Measurements from ENCODE around the gene WWP2. TPM values are rescaled to one million over a fixed set of nuclear protein-coding genes. Genes with fewer than 3 reads are reported as not detected.
A peak's percentile ranks its signal among the peaks of the same experiment; 100 is the strongest.

The WWP2 gene
- total RNA-seq (2014; rRNA removed; shearing (Covaris generic)) (20.8 and 30.3 TPM in 2 replicates), total RNA-seq (2022) (43.4 and 45.6 TPM in 2 replicates), Bru-seq, nascent RNA (percentile 65 among the genes with signal in this experiment), BruChase-seq, experiment 1, labeled RNA remaining after a 6-hour chase (percentile 62 among the genes with signal in this experiment), BruChase-seq, experiment 2, labeled RNA remaining after a 2-hour chase (percentile 59 among the genes with signal in this experiment)
- long read RNA-seq, full-length matches to known transcripts, result 25 of 95 reads
- long read RNA-seq, partial matches to known transcripts, result 35 of 95 reads
- long read RNA-seq, other reads (novel, unspliced or antisense), result 35 of 95 reads

DNA sequence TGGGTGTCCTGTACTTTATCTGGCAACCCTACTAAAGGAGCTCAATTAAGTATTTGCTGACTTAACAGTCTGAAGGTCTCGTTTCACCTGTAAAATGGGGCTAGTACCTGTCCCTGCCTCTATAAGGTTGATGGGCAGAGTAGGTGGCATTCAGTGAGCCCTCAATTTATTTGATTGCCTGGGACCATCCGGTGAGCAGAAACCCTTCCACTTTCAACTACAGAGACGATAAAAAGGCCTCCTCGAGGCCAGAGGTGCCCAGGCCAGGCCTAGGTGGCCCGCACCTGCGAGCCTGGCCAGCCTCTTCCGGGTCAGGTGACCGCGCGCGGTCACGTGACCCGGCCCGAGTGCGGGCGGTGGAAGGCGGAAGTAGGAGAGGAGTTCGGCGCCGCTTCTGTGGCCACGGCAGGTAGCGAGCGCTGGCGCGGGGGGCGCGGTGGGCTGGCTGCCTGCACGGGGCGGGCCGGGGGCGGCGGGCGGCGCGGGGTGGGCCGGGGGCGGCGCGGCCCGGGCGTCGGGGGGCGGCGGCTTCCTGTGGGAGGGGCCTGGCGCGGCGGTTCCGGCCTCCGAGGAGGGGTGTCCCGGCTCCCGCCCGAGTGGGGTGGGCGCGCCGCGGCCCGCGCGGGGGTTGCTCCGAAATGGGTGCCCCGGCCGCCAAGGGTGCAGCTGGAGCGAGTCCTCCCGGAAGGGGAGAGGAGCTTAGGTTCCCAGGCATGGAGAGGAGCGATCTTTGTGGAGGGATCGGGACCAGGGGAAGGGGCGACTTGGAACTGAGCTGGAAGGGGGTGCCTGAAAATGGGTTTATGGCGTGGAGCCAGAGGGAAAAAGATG is at the start of gene WWP2:
WWP2 (plus strand) TSS at position 350 of the 831 bp plus-strand sequence. CDS start 24,679 bp downstream, outside the sequence.
- Histone ChIP-seq H3K4me2 (ENCODE audit: low read length) (peak within 1 kb of the TSS; percentile 85), H3K4me3 (ENCODE audit: low read depth, low read length, poor library complexity, severe bottlenecking) (peak within 1 kb of the TSS; percentile 96), H3K27ac (ENCODE audit: low read depth, low read length, poor library complexity, severe bottlenecking) (peak within 1 kb of the TSS; percentile 56), H3K9me2 (ENCODE audit: insufficient read depth, low read length) (no peaks in the 10 kb centered on the region), H3K4me1 (ENCODE audit: insufficient read depth, low read length, poor library complexity, severe bottlenecking) (peaks cover 17% of the 10 kb centered on the region), H3K36me3 (ENCODE audit: insufficient read depth, low read length) (no peaks in the 10 kb centered on the region), H3K79me2 (ENCODE audit: insufficient read depth, low read depth, low read length) (peaks cover 23% of the 10 kb centered on the region; the same call in 1 of the 2 replicates), H4K20me1 (ENCODE audit: insufficient read depth, low read length) (no peaks in the 10 kb centered on the region), H3K9me3 (ENCODE audit: low read length) (no peaks in the 10 kb centered on the region), H2AFZ (ENCODE audit: low read length) (peak within 1 kb of the TSS; percentile 93)
- intact Hi-C loops (cut with micrococcal nuclease; ENCODE audit: unreplicated experiment), result loop anchor here (10.0 kb wide), 1 partner anchor 427 kb away; the partner anchor contains the start of genes COG8, NIP7 and PDF
- TF ChIP-seq, protein P1, sequence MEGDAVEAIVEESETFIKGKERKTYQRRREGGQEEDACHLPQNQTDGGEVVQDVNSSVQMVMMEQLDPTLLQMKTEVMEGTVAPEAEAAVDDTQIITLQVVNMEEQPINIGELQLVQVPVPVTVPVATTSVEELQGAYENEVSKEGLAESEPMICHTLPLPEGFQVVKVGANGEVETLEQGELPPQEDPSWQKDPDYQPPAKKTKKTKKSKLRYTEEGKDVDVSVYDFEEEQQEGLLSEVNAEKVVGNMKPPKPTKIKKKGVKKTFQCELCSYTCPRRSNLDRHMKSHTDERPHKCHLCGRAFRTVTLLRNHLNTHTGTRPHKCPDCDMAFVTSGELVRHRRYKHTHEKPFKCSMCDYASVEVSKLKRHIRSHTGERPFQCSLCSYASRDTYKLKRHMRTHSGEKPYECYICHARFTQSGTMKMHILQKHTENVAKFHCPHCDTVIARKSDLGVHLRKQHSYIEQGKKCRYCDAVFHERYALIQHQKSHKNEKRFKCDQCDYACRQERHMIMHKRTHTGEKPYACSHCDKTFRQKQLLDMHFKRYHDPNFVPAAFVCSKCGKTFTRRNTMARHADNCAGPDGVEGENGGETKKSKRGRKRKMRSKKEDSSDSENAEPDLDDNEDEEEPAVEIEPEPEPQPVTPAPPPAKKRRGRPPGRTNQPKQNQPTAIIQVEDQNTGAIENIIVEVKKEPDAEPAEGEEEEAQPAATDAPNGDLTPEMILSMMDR (conservative IDR thresholded peaks at IDR 0.05; ENCODE audit: low read length), result no peak
- no peak for TF ChIP-seq EZH2phosphoT487 (IDR thresholded peaks at IDR 0.05; ENCODE audit: borderline replicate concordance, low read depth, low read length)
- POLR2A ChIA-PET, result interaction anchor here (0.6 to 2.4 kb wide), 7 partner anchors 9 to 454 kb away, joined by 3 to 18 read pairs (median 3); partner anchors contain the start of genes NOB1 and NQO1
- CTCF ChIA-PET (ENCODE audit: unreplicated experiment), result interaction anchor here (1.0 kb wide), 2 partner anchors 11 to 36 kb away, joined by 3 read pairs; partner anchors contain the start of gene NQO1
- BruUV-seq (replicated peaks), result no TSS peak
- peak; percentile 90 for DNase-seq (ENCODE audit: low spot score)

DNA sequence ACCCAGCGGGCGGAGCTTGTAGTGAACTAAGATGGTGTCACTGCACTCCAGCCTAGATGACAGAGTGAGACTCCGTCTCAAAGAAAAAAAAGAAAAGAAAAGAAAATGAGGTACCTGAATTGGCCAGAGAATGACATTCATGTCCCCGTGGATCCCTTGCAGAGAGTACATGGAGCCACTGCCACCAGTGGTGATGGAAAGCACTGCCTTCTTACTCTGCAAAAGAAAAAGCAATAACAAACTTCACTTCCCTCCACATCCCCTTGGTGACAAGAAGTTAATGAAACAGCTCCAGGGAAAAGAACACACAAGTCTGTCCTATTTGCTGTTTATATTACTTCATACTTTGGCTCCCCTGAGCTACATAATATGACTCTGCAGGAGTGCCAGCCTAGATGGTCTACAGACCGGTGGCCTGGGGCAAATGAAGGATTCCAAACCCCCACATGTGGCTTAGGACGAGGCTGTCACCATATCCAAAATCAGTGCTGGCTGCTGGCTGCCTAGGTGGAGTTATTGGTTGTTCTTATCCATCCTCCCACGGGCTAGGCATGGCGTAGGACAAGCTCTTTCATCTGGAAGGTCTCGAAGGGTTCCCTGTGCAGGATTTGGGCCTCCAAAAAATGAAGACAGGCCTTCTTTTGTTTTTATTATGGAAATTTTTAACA is 49.1 kb upstream of the WWP2 start:
- no peak for DNase-seq (ENCODE audit: low spot score)
- intact Hi-C loops (cut with micrococcal nuclease; ENCODE audit: unreplicated experiment), result no loop called here
- Histone ChIP-seq H3K27ac (ENCODE audit: low read depth, low read length, poor library complexity, severe bottlenecking) (no peak overlapping the region), H3K4me2 (ENCODE audit: low read length) (no peak overlapping the region), H4K20me1 (ENCODE audit: insufficient read depth, low read length) (no peaks in the 10 kb centered on the region), H3K9me3 (ENCODE audit: low read length) (no peaks in the 10 kb centered on the region), H3K4me1 (ENCODE audit: insufficient read depth, low read length, poor library complexity, severe bottlenecking) (no peaks in the 10 kb centered on the region), H3K9me2 (ENCODE audit: insufficient read depth, low read length) (no peaks in the 10 kb centered on the region), H2AFZ (ENCODE audit: low read length) (no peak overlapping the region), H3K79me2 (ENCODE audit: insufficient read depth, low read depth, low read length) (no peaks in the 10 kb centered on the region), H3K36me3 (ENCODE audit: insufficient read depth, low read length) (no peaks in the 10 kb centered on the region), H3K4me3 (ENCODE audit: low read depth, low read length, poor library complexity, severe bottlenecking) (no peak overlapping the region)
- ChIA-PET POLR2A (interaction anchor here (0.5 kb wide), 1 partner anchor 72 kb away, joined by 3 read pairs; no protein-coding TSS in a partner anchor), CTCF (ENCODE audit: unreplicated experiment) (no interaction called here)
- BruUV-seq (replicated peaks), result no TSS peak
- no peak for TF ChIP-seq EZH2phosphoT487 (IDR thresholded peaks at IDR 0.05; ENCODE audit: borderline replicate concordance, low read depth, low read length)
- TF ChIP-seq, protein P1 (conservative IDR thresholded peaks at IDR 0.05; ENCODE audit: low read length), result no peak

All from OCI-LY7 (cell line).